RWPE2 (cell line): ENCODE data around the gene SLC7A10.

Experiments used
- ATAC-seq: fragments of 200-7000 bp; cut with Tn5 transposase; 3 replicates; pipeline ENCODE4 v1.9.1; 2021; ENCODE audit warnings: low read depth
- DNase-seq: peaks from one replicate; pipeline ENCODE4 v3.0.0-alpha.2; 2020; ENCODE audit warnings: low spot score
- H3K27ac ChIP-seq: fragments of 450-650 bp; 2 replicates; pipeline ENCODE4 v1.5.1; 2017; ENCODE audit warnings: mild to moderate bottlenecking; ENCODE audit not compliant: poor library complexity, severe bottlenecking
- H3K27me3 ChIP-seq: fragments of 250-450 bp; sonication (Bioruptor Pico); 2 replicates; pipeline ENCODE4 v1.5.1; 2021; ENCODE audit warnings: mild to moderate bottlenecking, moderate library complexity; ENCODE audit not compliant: insufficient read depth, poor library complexity, severe bottlenecking
- H3K36me3 ChIP-seq: fragments of 250-450 bp; sonication (Bioruptor Pico); 2 replicates; pipeline ENCODE4 v1.5.1; 2020; ENCODE audit warnings: low read depth, mild to moderate bottlenecking, moderate library complexity
- H3K4me1 ChIP-seq: fragments of 250-450 bp; sonication (Bioruptor Pico); 2 replicates; pipeline ENCODE4 v1.5.1; 2021; ENCODE audit warnings: mild to moderate bottlenecking, moderate library complexity; ENCODE audit not compliant: insufficient read depth, poor library complexity, severe bottlenecking
- H3K4me3 ChIP-seq: fragments of 250-450 bp; sonication (Bioruptor Pico); 2 replicates; pipeline ENCODE4 v1.5.1; 2021; ENCODE audit warnings: mild to moderate bottlenecking, moderate library complexity; ENCODE audit not compliant: severe bottlenecking
- H3K9me3 ChIP-seq: fragments of 250-450 bp; sonication (Bioruptor Pico); 2 replicates; pipeline ENCODE4 v1.5.1; 2021; ENCODE audit warnings: mild to moderate bottlenecking, moderate library complexity; ENCODE audit not compliant: severe bottlenecking
- TF ChIP-seq, protein P1 (sequence below): fragments of 450-650 bp; IDR thresholded peaks from one replicate; pipeline ENCODE4 v1.5.1; 2017; ENCODE audit warnings: mild to moderate bottlenecking, moderate library complexity; ENCODE audit not compliant: poor library complexity, severe bottlenecking

The SLC7A10 gene

GRCh38 chr19:33251076-33251475, 25.4 kb upstream of the SLC7A10 start:
- Histone ChIP-seq H3K27me3 (no peaks in the 10 kb centered on the region), H3K4me1 (no peaks in the 10 kb centered on the region), H3K9me3 (no peaks in the 10 kb centered on the region), H3K36me3 (no peaks in the 10 kb centered on the region), H3K4me3 (no peak overlapping the region), H3K27ac (no peak overlapping the region)
- DNase-seq (no peak), ATAC-seq (no peak)
- TF ChIP-seq, protein P1, sequence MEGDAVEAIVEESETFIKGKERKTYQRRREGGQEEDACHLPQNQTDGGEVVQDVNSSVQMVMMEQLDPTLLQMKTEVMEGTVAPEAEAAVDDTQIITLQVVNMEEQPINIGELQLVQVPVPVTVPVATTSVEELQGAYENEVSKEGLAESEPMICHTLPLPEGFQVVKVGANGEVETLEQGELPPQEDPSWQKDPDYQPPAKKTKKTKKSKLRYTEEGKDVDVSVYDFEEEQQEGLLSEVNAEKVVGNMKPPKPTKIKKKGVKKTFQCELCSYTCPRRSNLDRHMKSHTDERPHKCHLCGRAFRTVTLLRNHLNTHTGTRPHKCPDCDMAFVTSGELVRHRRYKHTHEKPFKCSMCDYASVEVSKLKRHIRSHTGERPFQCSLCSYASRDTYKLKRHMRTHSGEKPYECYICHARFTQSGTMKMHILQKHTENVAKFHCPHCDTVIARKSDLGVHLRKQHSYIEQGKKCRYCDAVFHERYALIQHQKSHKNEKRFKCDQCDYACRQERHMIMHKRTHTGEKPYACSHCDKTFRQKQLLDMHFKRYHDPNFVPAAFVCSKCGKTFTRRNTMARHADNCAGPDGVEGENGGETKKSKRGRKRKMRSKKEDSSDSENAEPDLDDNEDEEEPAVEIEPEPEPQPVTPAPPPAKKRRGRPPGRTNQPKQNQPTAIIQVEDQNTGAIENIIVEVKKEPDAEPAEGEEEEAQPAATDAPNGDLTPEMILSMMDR = no peak

DNA sequence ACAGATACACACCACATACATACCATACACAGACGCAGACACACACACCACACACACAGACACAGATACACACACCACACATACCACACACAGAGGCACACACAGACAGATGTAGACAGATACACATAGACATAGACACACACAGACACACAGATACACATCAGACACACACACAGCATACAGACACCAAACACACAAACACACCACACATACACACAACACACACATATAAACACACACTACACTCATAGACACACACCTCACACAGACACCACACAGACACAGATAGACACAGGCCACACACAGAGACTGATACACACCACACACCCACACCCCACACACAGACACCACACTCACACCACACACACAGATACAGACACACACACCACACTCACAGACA, 24.9 kb upstream of the SLC7A10 start:
- DNase-seq = no peak
- H3K27ac ChIP-seq = no peak overlapping the region
- no peak overlapping the region for H3K4me3 ChIP-seq
- H3K27me3 ChIP-seq = no peaks in the 10 kb centered on the region
- no peaks in the 10 kb centered on the region for H3K9me3 ChIP-seq
- no peaks in the 10 kb centered on the region for H3K4me1 ChIP-seq
- TF ChIP-seq, protein P1 = no peak
- ATAC-seq = no peak
- no peaks in the 10 kb centered on the region for H3K36me3 ChIP-seq

GRCh38 chr19:33249740-33250366, 24.2 kb upstream of the SLC7A10 start:
- TF ChIP-seq, protein P1 = no peak
- Histone ChIP-seq H3K27ac (no peak overlapping the region), H3K4me1 (no peaks in the 10 kb centered on the region), H3K27me3 (no peaks in the 10 kb centered on the region), H3K9me3 (no peaks in the 10 kb centered on the region), H3K36me3 (no peaks in the 10 kb centered on the region), H3K4me3 (no peak overlapping the region)
- no peak for DNase-seq
- no peak for ATAC-seq

DNA sequence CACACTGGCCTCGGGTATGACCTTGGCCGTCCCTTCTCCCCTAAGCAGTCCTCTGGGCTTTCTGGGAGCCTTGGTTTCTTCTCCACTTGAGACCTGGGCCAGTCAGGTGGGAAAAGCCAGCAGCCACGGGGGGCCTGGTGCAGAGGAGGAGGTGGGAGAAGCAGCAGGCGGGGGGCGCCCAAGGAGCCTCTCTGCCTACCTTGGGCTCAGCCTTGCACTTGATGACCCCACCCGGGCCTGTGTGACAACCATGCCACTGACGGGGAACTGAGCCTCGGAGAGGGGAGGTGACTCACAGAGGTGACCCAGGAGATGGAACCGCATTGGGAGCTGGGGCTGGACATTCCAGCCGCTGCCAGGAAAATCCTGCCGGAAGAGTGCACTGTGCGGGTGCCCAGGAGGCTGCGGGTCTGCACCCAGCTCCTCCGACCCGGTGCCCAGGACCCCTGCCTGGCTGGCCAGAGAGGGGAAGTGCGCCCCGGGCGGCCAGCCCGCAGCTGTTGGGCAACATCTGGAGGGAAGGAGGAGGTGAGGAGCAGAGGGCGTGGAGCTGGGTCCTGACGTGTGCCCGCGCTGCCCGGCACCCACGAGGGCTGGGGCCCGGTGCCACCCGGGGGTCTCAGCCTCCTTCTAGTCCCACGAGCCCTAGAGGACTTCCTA, 23.4 kb upstream of the SLC7A10 start:
- H3K9me3 ChIP-seq = no peaks in the 10 kb centered on the region
- ATAC-seq (peak; percentile 48), DNase-seq (no peak)
- H3K27me3 ChIP-seq = no peaks in the 10 kb centered on the region
- TF ChIP-seq, protein P1 = no peak
- H3K4me3 ChIP-seq = no peak overlapping the region
- H3K4me1 ChIP-seq = no peaks in the 10 kb centered on the region
- no peak overlapping the region for H3K27ac ChIP-seq
- H3K36me3 ChIP-seq = no peaks in the 10 kb centered on the region

- ATAC-seq = peak; percentile 18
- Histone ChIP-seq H3K4me1 (no peaks in the 10 kb centered on the region), H3K36me3 (no peaks in the 10 kb centered on the region), H3K27ac (no peak overlapping the region), H3K9me3 (no peaks in the 10 kb centered on the region), H3K4me3 (no peak overlapping the region), H3K27me3 (no peaks in the 10 kb centered on the region)
- DNase-seq = no peak
- TF ChIP-seq, protein P1 = no peak
Observed at GRCh38 chr19:33248553-33248953, 22.9 kb upstream of the SLC7A10 start.
